ENCODE data around the gene CSMD2. TPM values are rescaled to one million over a fixed set of nuclear protein-coding genes. Genes with fewer than 3 reads are reported as not detected.

Gene CSMD2
- total RNA-seq, 4 donors from 2014 or later, result 8.6 TPM; not detected in 3

GRCh38 chr1:34131396-34132160 lies 33.5 kb downstream of the CSMD2 start:
- TF ChIP-seq POLR2A (IDR thresholded peaks at IDR 0.05) (no peak), CTCF (IDR thresholded peaks at IDR 0.05) (no peak)
- Histone ChIP-seq H3K36me3 (no peaks in the 10 kb centered on the region), H3K9me3 (no peaks in the 10 kb centered on the region), H3K4me1 (no peaks in the 10 kb centered on the region), H3K27ac (no peak overlapping the region), H3K4me3 (no peak overlapping the region), H3K27me3 (no peaks in the 10 kb centered on the region)
- no peak for DNase-seq
- intact Hi-C loops (cut with DNase I; ENCODE audit: low total_unique reads), result no loop called here

- Histone ChIP-seq H3K27ac (no peak overlapping the region), H3K9me3 (no peaks in the 10 kb centered on the region), H3K4me1 (no peaks in the 10 kb centered on the region), H3K4me3 (no peak overlapping the region), H3K27me3 (no peaks in the 10 kb centered on the region), H3K36me3 (no peaks in the 10 kb centered on the region)
- DNase-seq, result no peak
- TF ChIP-seq POLR2A (IDR thresholded peaks at IDR 0.05) (no peak), CTCF (IDR thresholded peaks at IDR 0.05) (no peak)
- intact Hi-C loops (cut with DNase I; ENCODE audit: low total_unique reads), result no loop called here
Measured at GRCh38 chr1:34130306-34130705, 34.7 kb downstream of the CSMD2 start.

- TF ChIP-seq POLR2A (IDR thresholded peaks at IDR 0.05) (no peak), CTCF (IDR thresholded peaks at IDR 0.05) (no peak)
- no peak for DNase-seq
- intact Hi-C loops (cut with DNase I; ENCODE audit: low total_unique reads), result no loop called here
- Histone ChIP-seq H3K36me3 (no peaks in the 10 kb centered on the region), H3K9me3 (no peaks in the 10 kb centered on the region), H3K27me3 (no peaks in the 10 kb centered on the region), H3K4me3 (no peak overlapping the region), H3K4me1 (no peaks in the 10 kb centered on the region), H3K27ac (no peak overlapping the region)
Measured at GRCh38 chr1:34129630-34130029, 35.4 kb downstream of the CSMD2 start.

- intact Hi-C loops (cut with DNase I; ENCODE audit: low total_unique reads), result no loop called here
- TF ChIP-seq CTCF (IDR thresholded peaks at IDR 0.05) (no peak), POLR2A (IDR thresholded peaks at IDR 0.05) (no peak)
- Histone ChIP-seq H3K9me3 (no peaks in the 10 kb centered on the region), H3K27me3 (no peaks in the 10 kb centered on the region), H3K4me3 (no peak overlapping the region), H3K27ac (no peak overlapping the region), H3K36me3 (no peaks in the 10 kb centered on the region), H3K4me1 (no peaks in the 10 kb centered on the region)
- no peak for DNase-seq
Measured at GRCh38 chr1:34128186-34128889, 36.7 kb downstream of the CSMD2 start.
